CD4-positive, alpha-beta T cell (primary cell): ENCODE measurements around the gene CENPP. TPM values are rescaled to one million over a fixed set of nuclear protein-coding genes. Genes with fewer than 3 reads are reported as not detected.

Source experiments
- ATAC-seq: fragments of 200-7000 bp; cut with Tn5 transposase; one replicate; pipeline ENCODE4 v1.10.0; 2022; ENCODE audit warnings: mild to moderate bottlenecking; ENCODE audit not compliant: poor library complexity
- CTCF ChIA-PET: fragments of 350-600 bp; sonication (Branson Sonifier 250); formaldehyde crosslinking; loops from one replicate; lab custom pipeline; 2021; ENCODE audit warnings: antibody characterized with exemption, inconsistent platforms; lab: Charles Lee
- POLR2A ChIA-PET: fragments of 350-600 bp; sonication (Branson Sonifier 250); formaldehyde crosslinking; loops from one replicate; lab custom pipeline; 2021; ENCODE audit warnings: antibody characterized with exemption, inconsistent platforms; lab: Charles Lee
- DNase-seq, 14 experiments: peaks; one replicate each; pipeline ENCODE4 v3.0.0-alpha.2; 2013 to 2020; ENCODE audit warnings: mixed read lengths in 2 of 14
- H3K27ac ChIP-seq, 2 donors: one replicate each; pipeline versions ENCODE4 v1.5.1 to v1.7.0; 2013; ENCODE audit warnings: low read length in 2 of 2, low read depth in 1 of 2, mild to moderate bottlenecking in 1 of 2
- H3K27me3 ChIP-seq, 2 experiments: 1 replicate in 1 of 2; 2 replicates in 1 of 2; pipeline versions ENCODE4 v1.6.1 to v1.7.0; 2013; ENCODE audit warnings: low read length in 2 of 2, control low read depth in 1 of 2, mild to moderate bottlenecking in 1 of 2, moderate library complexity in 1 of 2; ENCODE audit not compliant: insufficient read depth in 2 of 2, control insufficient read depth in 1 of 2
- H3K36me3 ChIP-seq: one replicate; pipeline ENCODE4 v1.6.1; 2013; ENCODE audit warnings: low read length, control low read depth; ENCODE audit not compliant: insufficient read depth
- H3K4me1 ChIP-seq: one replicate; pipeline ENCODE4 v1.6.1; 2013; ENCODE audit warnings: low read length, control low read depth; ENCODE audit not compliant: insufficient read depth
- H3K4me3 ChIP-seq: one replicate; pipeline ENCODE4 v1.5.1; 2013; ENCODE audit warnings: mild to moderate bottlenecking, low read length, moderate library complexity
- H3K9me3 ChIP-seq, 2 experiments: 1 replicate in 1 of 2; 2 replicates in 1 of 2; pipeline versions ENCODE4 v1.6.1 to v1.7.0; 2013; ENCODE audit warnings: low read length in 2 of 2, mild to moderate bottlenecking in 2 of 2, control low read depth in 1 of 2, moderate library complexity in 1 of 2; ENCODE audit not compliant: control insufficient read depth in 1 of 2, insufficient read depth in 1 of 2
- H3K27ac Mint-ChIP-seq: one replicate; pipeline ENCODE4 v1.8.0; 2020; ENCODE audit warnings: mixed read lengths
- H3K27me3 Mint-ChIP-seq: one replicate; pipeline ENCODE4 v1.8.0; 2021; ENCODE audit warnings: mixed read lengths
- H3K36me3 Mint-ChIP-seq: one replicate; pipeline ENCODE4 v1.8.0; 2021; ENCODE audit warnings: low read depth, mixed read lengths
- H3K4me1 Mint-ChIP-seq: one replicate; pipeline ENCODE4 v1.8.0; 2021; ENCODE audit warnings: low read depth, mixed read lengths
- H3K4me3 Mint-ChIP-seq: one replicate; pipeline ENCODE4 v1.8.0; 2020; ENCODE audit warnings: mild to moderate bottlenecking, mixed read lengths
- H3K9me3 Mint-ChIP-seq: one replicate; pipeline ENCODE4 v1.8.0; 2020; ENCODE audit warnings: mixed read lengths
- CTCF ChIP-seq: fragments of 200-600 bp; IDR thresholded peaks from one replicate; pipeline ENCODE4 v1.8.0; 2022; ENCODE audit warnings: antibody characterized with exemption, mild to moderate bottlenecking
- intact Hi-C, 2 experiments: fragments of 100-400 bp; cut with DNase I in 1 of 2; cut with micrococcal nuclease in 1 of 2; formaldehyde crosslinking; loops; one replicate each; pipeline versions ENCODE4 v1.15.1 to v1.9.0; 2023 to 2025; cut with DNase I, micrococcal nuclease
- total RNA-seq, 174 experiments: library from RNA in 2 of 174; stranded (reverse) in 2 of 174; gene quantifications; one replicate each; pipeline ENCODE4 v1.2.3 and lab custom pipeline; 2021 to 2026

CENPP gene
- total RNA-seq, 2 experiments from 2014 or later: 4.8 TPM

- H3K9me3 ChIP-seq: no peaks in the 10 kb centered on the region
- ChIA-PET POLR2A (no interaction called here), CTCF (no interaction called here)
- no peak overlapping the region for H3K4me3 ChIP-seq
- no peak overlapping the region for H3K27ac Mint-ChIP-seq
- no peak for TF ChIP-seq CTCF
- intact Hi-C loops: no loop called here
- DNase-seq (no peak), ATAC-seq (no peak)
- H3K27me3 ChIP-seq: no peaks in the 10 kb centered on the region
- no peak overlapping the region for H3K27ac ChIP-seq
- peaks cover 3% of the 10 kb centered on the region for H3K9me3 Mint-ChIP-seq
- H3K36me3 ChIP-seq: no peaks in the 10 kb centered on the region
- H3K4me1 Mint-ChIP-seq: no peaks in the 10 kb centered on the region
- H3K4me3 Mint-ChIP-seq: no peak overlapping the region
- H3K36me3 Mint-ChIP-seq: no peaks in the 10 kb centered on the region
- no peaks in the 10 kb centered on the region for H3K4me1 ChIP-seq
- no peaks in the 10 kb centered on the region for H3K27me3 Mint-ChIP-seq
These were observed 190.8 kb downstream of the CENPP start for GRCh38 chr9:92516521-92516920.

- H3K27ac Mint-ChIP-seq: no peak overlapping the region
- CTCF ChIA-PET: no interaction called here
- DNase-seq: no peak
- no peaks in the 10 kb centered on the region for H3K4me1 Mint-ChIP-seq
- peaks cover 3% of the 10 kb centered on the region for H3K9me3 Mint-ChIP-seq
- Histone ChIP-seq H3K36me3 (no peaks in the 10 kb centered on the region), H3K9me3 (no peaks in the 10 kb centered on the region), H3K27me3 (no peaks in the 10 kb centered on the region), H3K27ac (no peak overlapping the region), H3K4me1 (no peaks in the 10 kb centered on the region), H3K4me3 (no peak overlapping the region)
- H3K27me3 Mint-ChIP-seq: no peaks in the 10 kb centered on the region
- POLR2A ChIA-PET: no interaction called here
- intact Hi-C loops: no loop called here
- ATAC-seq: no peak
- no peak overlapping the region for H3K4me3 Mint-ChIP-seq
- H3K36me3 Mint-ChIP-seq: no peaks in the 10 kb centered on the region
- no peak for TF ChIP-seq CTCF
These were observed 191.3 kb downstream of the CENPP start for GRCh38 chr9:92517046-92517445.

GRCh38 chr9:92518199-92518598, 192.4 kb downstream of the CENPP start:
- Mint-ChIP-seq H3K36me3 (no peaks in the 10 kb centered on the region), H3K4me3 (no peak overlapping the region), H3K27me3 (no peaks in the 10 kb centered on the region), H3K27ac (no peak overlapping the region), H3K9me3 (peaks cover 3% of the 10 kb centered on the region), H3K4me1 (no peaks in the 10 kb centered on the region)
- TF ChIP-seq CTCF: no peak
- H3K36me3 ChIP-seq: no peaks in the 10 kb centered on the region
- ChIA-PET POLR2A (no interaction called here), CTCF (no interaction called here)
- H3K27ac ChIP-seq: no peak overlapping the region
- no peak for DNase-seq
- no peaks in the 10 kb centered on the region for H3K4me1 ChIP-seq
- H3K4me3 ChIP-seq: no peak overlapping the region
- H3K9me3 ChIP-seq: no peaks in the 10 kb centered on the region
- H3K27me3 ChIP-seq: no peaks in the 10 kb centered on the region
- ATAC-seq: no peak
- intact Hi-C loops: no loop called here
